HepG2 (cell line): ENCODE results near the gene SMIM1. TPM values are rescaled to one million over a fixed set of nuclear protein-coding genes. Genes with fewer than 3 reads are reported as not detected.

Source experiments
- ATAC-seq: fragments of 200-7000 bp; cut with Tn5 transposase; 3 replicates; pipeline ENCODE4 v1.9.1; 2020; ENCODE audit warnings: mild to moderate bottlenecking, moderate library complexity
- BruUV-seq: library from RNA; stranded (reverse); fragments of 400-500 nt; replicated peaks from 2 replicates; lab custom pipeline; 2021; lab: Mats Ljungman, UMichigan
- CTCF ChIA-PET: fragments of 300-600 bp; formaldehyde crosslinking; extraction: SDS; loops from one replicate; lab custom pipeline; 2021; ENCODE audit warnings: low total read pairs, inconsistent platforms, low intra/inter-chr PET ratio; lab: Yijun Ruan, JAX
- POLR2A ChIA-PET: fragments of 350-600 bp; sonication (Branson Sonifier 250); formaldehyde crosslinking; loops from one replicate; lab custom pipeline; 2020; ENCODE audit warnings: antibody characterized with exemption, inconsistent platforms; lab: Yijun Ruan, JAX
- DNase-seq: peaks from one replicate; pipeline ENCODE4 v3.0.0-alpha.2; 2015; ENCODE audit warnings: low spot score
- FAIRE-seq: peaks from 3 replicates; lab custom pipeline; 2011; peaks lifted over from hg19 to GRCh38; lab: Jason Lieb, UNC
- H2AFZ ChIP-seq: one replicate; pipeline ENCODE4 v1.6.1; 2011; ENCODE audit warnings: low read length, inconsistent platforms
- H3K27ac ChIP-seq: fragments of 300-600 bp; 3 replicates; pipeline ENCODE4 v1.8.0; 2011; ENCODE audit warnings: mixed run types, mild to moderate bottlenecking, mixed read lengths, low read length, inconsistent platforms; ENCODE audit not compliant: insufficient read depth; ENCODE audit errors: extremely low read length
- H3K27me3 ChIP-seq, 2 experiments: fragments of 200-600 bp in 1 of 2; 2 replicates in 1 of 2; 3 replicates in 1 of 2; pipeline versions ENCODE4 v1.6.0 to v1.8.0; 2011; ENCODE audit warnings: low read length in 2 of 2, mild to moderate bottlenecking in 2 of 2, moderate library complexity in 2 of 2, inconsistent platforms in 1 of 2; ENCODE audit not compliant: insufficient read depth in 2 of 2, control insufficient read depth in 1 of 2
- H3K36me3 ChIP-seq, 2 experiments: fragments of 200-600 bp in 1 of 2; replicated peaks in 1 of 2; 2 replicates in 1 of 2; 3 replicates in 1 of 2; pipeline versions ENCODE4 v1.5.1 to v1.8.0; 2011; ENCODE audit warnings: low read length in 2 of 2, inconsistent platforms in 1 of 2; ENCODE audit not compliant: insufficient read depth in 2 of 2, control insufficient read depth in 1 of 2
- H3K4me1 ChIP-seq: 2 replicates; pipeline ENCODE4 v1.5.1; 2012; ENCODE audit warnings: low read length, inconsistent platforms; ENCODE audit not compliant: insufficient read depth
- H3K4me2 ChIP-seq: 2 replicates; pipeline ENCODE4 v1.6.0; 2011; ENCODE audit warnings: low read depth, low read length, inconsistent platforms
- H3K4me3 ChIP-seq, 3 experiments: fragments of 200-600 bp in 1 of 3; sonication (generic), shearing (Covaris generic) in 1 of 3; replicated peaks in 1 of 3; 2 replicates each; pipeline ENCODE4 v1.5.1; 2011 to 2016; ENCODE audit warnings: low read length in 3 of 3, inconsistent platforms in 2 of 3, low read depth in 2 of 3, mild to moderate bottlenecking in 2 of 3, control low read depth in 1 of 3, mixed read lengths in 1 of 3; ENCODE audit not compliant: insufficient read depth in 1 of 3
- H3K79me2 ChIP-seq: one replicate; pipeline ENCODE4 v1.6.1; 2011; ENCODE audit warnings: low read length, inconsistent platforms; ENCODE audit not compliant: insufficient read depth
- H3K9ac ChIP-seq: 2 replicates; pipeline ENCODE4 v1.6.0; 2011; ENCODE audit warnings: mild to moderate bottlenecking, low read depth, low read length, inconsistent platforms; ENCODE audit not compliant: insufficient read depth
- H3K9me3 ChIP-seq: 2 replicates; pipeline ENCODE4 v1.5.1; 2012; ENCODE audit warnings: mild to moderate bottlenecking, low read length
- H4K20me1 ChIP-seq: 2 replicates; pipeline ENCODE4 v1.6.0; 2011; ENCODE audit warnings: inconsistent platforms, mild to moderate bottlenecking, low read length, moderate library complexity; ENCODE audit not compliant: insufficient read depth
- BRF2 ChIP-seq: sonication (generic); formaldehyde crosslinking; IDR thresholded peaks from 2 replicates; pipeline ENCODE4 v1.8.1; 2022; ENCODE audit warnings: mild to moderate bottlenecking, missing genetic modification reagents
- HOMEZ ChIP-seq: IDR thresholded peaks from 2 replicates; pipeline ENCODE4 v1.6.1; 2016; ENCODE audit warnings: low read depth
- KDM1A ChIP-seq: IDR thresholded peaks from 2 replicates; pipeline ENCODE4 v1.6.1; 2016; ENCODE audit warnings: missing compliant biosample characterization
- PHF21A ChIP-seq: sonication (generic); formaldehyde crosslinking; IDR thresholded peaks from 2 replicates; pipeline ENCODE4 v1.5.0; 2020; ENCODE audit warnings: mild to moderate bottlenecking, missing genetic modification reagents
- POLR2AphosphoS5 ChIP-seq: IDR thresholded peaks from 2 replicates; pipeline ENCODE4 v1.6.1; 2012; ENCODE audit warnings: low read depth, low read length
- SATB2 ChIP-seq: sonication (generic); formaldehyde crosslinking; IDR thresholded peaks from 2 replicates; pipeline ENCODE4 v1.5.0; 2020; ENCODE audit warnings: missing genetic modification reagents
- SMAD3 ChIP-seq: sonication (generic); formaldehyde crosslinking; IDR thresholded peaks from 2 replicates; pipeline ENCODE4 v1.4.0; 2020; ENCODE audit warnings: missing genetic modification reagents
- SP5 ChIP-seq: IDR thresholded peaks from 2 replicates; pipeline ENCODE4 v1.6.1; 2016; ENCODE audit warnings: low read depth, borderline replicate concordance
- TCF12 ChIP-seq, 2 experiments: fragments of 450-650 bp in 1 of 2; sonication (generic) in 1 of 2; formaldehyde crosslinking in 1 of 2; IDR thresholded peaks; 2 replicates each; pipeline versions ENCODE4 v1.6.1 to v1.8.0; 2017 to 2022; ENCODE audit warnings: antibody characterized with exemption in 1 of 2, mild to moderate bottlenecking in 1 of 2, missing genetic modification reagents in 1 of 2, moderate library complexity in 1 of 2
- ZNF629 ChIP-seq: sonication (generic); formaldehyde crosslinking; conservative IDR thresholded peaks from 2 replicates; pipeline ENCODE4 v1.5.0; 2020; ENCODE audit warnings: missing genetic modification reagents
- ZNF816 ChIP-seq: sonication (generic); formaldehyde crosslinking; IDR thresholded peaks from 2 replicates; pipeline ENCODE4 v1.8.0; 2022; ENCODE audit warnings: missing genetic modification reagents, mild to moderate bottlenecking, borderline replicate concordance
- WGBS: methylation state at CpG from one replicate; pipeline ENCODE4 v1.1.6; 2017; ENCODE audit warnings: low lambda C conversion rate; 5-methylcytosine and 5-hydroxymethylcytosine counted together
- in situ Hi-C: cut with HindIII; loops from 2 replicates; pipeline ENCODE4 v1.10.0; 2017; ENCODE audit warnings: low pct_unique_long_range_greater_than_20kb; ENCODE audit not compliant: extremely low pct_ligation_motif_present
- intact Hi-C: fragments of 100-400 bp; cut with micrococcal nuclease; formaldehyde crosslinking; loops from one replicate; pipeline ENCODE4 v1.10.0; 2022; ENCODE audit not compliant: unreplicated experiment
- polyA plus RNA-seq, 8 experiments: library from polyadenylated mRNA; depleted of rRNA in 3 of 8; stranded (reverse) in 7 of 8; unstranded in 1 of 8; fragments of >200 nt; fragmentation: Illumina TruSeq in 4 of 8; extraction: Trizol in 4 of 8; gene quantifications; 2 replicates each; pipeline versions ENCODE4 v1.2.1 to v1.2.3, GENCODE V29; 2011 to 2016; ENCODE audit warnings: low read depth in 4 of 8, missing spikeins in 1 of 8, mixed read lengths in 1 of 8; ENCODE audit not compliant: insufficient read depth in 1 of 8
- total RNA-seq, 5 experiments: library from RNA; depleted of rRNA; stranded (reverse); fragments of >200 nt; fragmentation: Illumina TruSeq; extraction: Trizol; gene quantifications; 2 replicates each; pipeline ENCODE4 v1.2.3, GENCODE V29; 2016; ENCODE audit warnings: low read depth in 1 of 5

The SMIM1 gene
- total and polyA plus RNA-seq, 2 of the 13 experiments (the other 11 are each of a cell fraction or from before 2014, with no cell fraction given), result 12.4 to 56.3 TPM

- intact Hi-C loops (no loop called here), in situ Hi-C loops (no loop called here)
- no peak overlapping the region for H2AFZ ChIP-seq
- peak overlapping the region; percentile 85 for H3K4me2 ChIP-seq
- no peaks in the 10 kb centered on the region for H3K9me3 ChIP-seq
- no peak overlapping the region for H3K27ac ChIP-seq
- DNase-seq (no peak), FAIRE-seq (no peak), ATAC-seq (no peak)
- H3K36me3 ChIP-seq, result peaks cover 0 to 8% of the 10 kb centered on the region in 2 experiments; a peak in 3 of 5 replicates
- TF ChIP-seq HOMEZ (CRISPR knock-in tag) (no peak), PHF21A (CRISPR knock-in tag) (no peak), BRF2 (CRISPR knock-in tag) (no peak), SMAD3 (no peak), ZNF816 (no peak), KDM1A (CRISPR knock-in tag) (no peak), SATB2 (CRISPR knock-in tag) (no peak), TCF12 (IDR thresholded peaks at IDR 0.05) (no peak), TCF12 (CRISPR knock-in tag; IDR thresholded peaks at IDR 0.05) (no peak), ZNF629 (CRISPR knock-in tag) (no peak), SP5 (CRISPR knock-in tag) (no peak), POLR2AphosphoS5 (no peak)
- H3K9ac ChIP-seq, result no peak overlapping the region
- H3K27me3 ChIP-seq, result peaks cover 5 to 16% of the 10 kb centered on the region in 2 experiments; a peak in 4 of 5 replicates
- no peaks in the 10 kb centered on the region for H4K20me1 ChIP-seq
- POLR2A ChIA-PET, result interaction anchor here (0.6 kb wide), 1 partner anchor 8 kb away, joined by 3 read pairs; no protein-coding TSS in a partner anchor
- H3K4me3 ChIP-seq, result peak overlapping the region; percentile 72 to 96 (median 84); a peak in 5 of 6 replicates
- H3K4me1 ChIP-seq, result peaks cover 31% of the 10 kb centered on the region
- BruUV-seq, result no TSS peak
- CTCF ChIA-PET, result no interaction called here
- WGBS, result 30% methylated on average over 6 of the region's 6 CpGs
- peaks cover 6% of the 10 kb centered on the region for H3K79me2 ChIP-seq
Observed at GRCh38 chr1:3747522-3747848, 25.1 kb upstream of the SMIM1 start.
